ENCODE data around the gene TPPP3. TPM values are rescaled to one million over a fixed set of nuclear protein-coding genes. Genes with fewer than 3 reads are reported as not detected.

TPPP3 gene
- total and polyA plus RNA-seq, 2 donors (not counting 1 experiment from before 2014, with no cell fraction given): 0.31 TPM; not detected in 1

DNA sequence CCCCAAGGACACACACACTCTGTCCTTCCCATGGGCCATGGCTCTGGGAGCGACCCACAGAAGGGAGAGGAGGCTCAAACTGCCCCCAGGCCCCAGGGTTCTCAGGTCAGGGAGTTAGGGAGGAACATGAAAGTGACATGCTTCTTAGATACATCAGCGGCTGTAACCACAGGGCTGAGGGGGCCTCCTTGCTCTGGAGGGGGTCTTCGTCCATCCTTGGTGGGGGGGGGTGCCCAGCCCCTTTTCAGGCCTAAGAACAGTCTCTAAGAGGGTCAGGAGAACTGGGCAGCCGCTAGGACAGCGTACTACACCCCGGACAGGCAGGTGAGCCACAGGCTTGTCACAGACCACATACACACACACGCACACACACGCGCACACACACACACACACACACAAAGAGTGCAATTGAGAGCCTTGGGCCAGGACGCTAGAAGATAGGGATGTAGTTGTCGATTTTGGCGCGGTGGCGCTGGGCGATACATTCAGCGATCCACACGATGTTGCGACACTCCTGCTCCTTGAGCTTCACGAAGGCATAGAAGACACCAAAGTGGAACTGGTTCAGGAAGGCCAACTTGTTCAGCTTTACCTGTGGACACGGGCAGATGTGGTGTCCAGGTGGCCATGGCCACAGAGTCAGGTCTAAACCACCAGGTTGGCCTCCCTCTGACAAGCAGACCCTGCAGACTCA, 44.9 kb upstream of the TPPP3 start:
- H3K27ac ChIP-seq (ENCODE audit: low read length in 2 of 2): no peak overlapping the region
- CTCF ChIA-PET: interaction anchor here (1.0 to 1.3 kb wide), 2 partner anchors 10 to 27 kb away, joined by 4 read pairs; no protein-coding TSS in a partner anchor
- no peaks in the 10 kb centered on the region for H3K79me2 ChIP-seq (ENCODE audit: control insufficient read depth, insufficient read depth, low read length)
- H3K36me3 ChIP-seq (replicated peaks in 1 of 2; ENCODE audit: control extremely low read depth in 1 of 2, control insufficient read depth in 1 of 2, extremely low read depth in 1 of 2, insufficient read depth in 2 of 2, low read length in 1 of 2): peaks cover 0 to 53% of the 10 kb centered on the region in 2 experiments
- H2AFZ ChIP-seq (ENCODE audit: insufficient read depth, low read depth, low read length, poor library complexity, severe bottlenecking): no peak overlapping the region
- TF ChIP-seq, protein P1, sequence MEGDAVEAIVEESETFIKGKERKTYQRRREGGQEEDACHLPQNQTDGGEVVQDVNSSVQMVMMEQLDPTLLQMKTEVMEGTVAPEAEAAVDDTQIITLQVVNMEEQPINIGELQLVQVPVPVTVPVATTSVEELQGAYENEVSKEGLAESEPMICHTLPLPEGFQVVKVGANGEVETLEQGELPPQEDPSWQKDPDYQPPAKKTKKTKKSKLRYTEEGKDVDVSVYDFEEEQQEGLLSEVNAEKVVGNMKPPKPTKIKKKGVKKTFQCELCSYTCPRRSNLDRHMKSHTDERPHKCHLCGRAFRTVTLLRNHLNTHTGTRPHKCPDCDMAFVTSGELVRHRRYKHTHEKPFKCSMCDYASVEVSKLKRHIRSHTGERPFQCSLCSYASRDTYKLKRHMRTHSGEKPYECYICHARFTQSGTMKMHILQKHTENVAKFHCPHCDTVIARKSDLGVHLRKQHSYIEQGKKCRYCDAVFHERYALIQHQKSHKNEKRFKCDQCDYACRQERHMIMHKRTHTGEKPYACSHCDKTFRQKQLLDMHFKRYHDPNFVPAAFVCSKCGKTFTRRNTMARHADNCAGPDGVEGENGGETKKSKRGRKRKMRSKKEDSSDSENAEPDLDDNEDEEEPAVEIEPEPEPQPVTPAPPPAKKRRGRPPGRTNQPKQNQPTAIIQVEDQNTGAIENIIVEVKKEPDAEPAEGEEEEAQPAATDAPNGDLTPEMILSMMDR (IDR thresholded peaks at IDR 0.05): no peak
- no peak for TF ChIP-seq EZH2 (IDR thresholded peaks at IDR 0.05; ENCODE audit: borderline replicate concordance, insufficient read depth, low read depth, low read length, poor library complexity, severe bottlenecking)
- ATAC-seq (ENCODE audit: low read depth) (no peak), DNase-seq (no peak)
- no peaks in the 10 kb centered on the region for H3K27me3 Mint-ChIP-seq
- H3K4me3 ChIP-seq (ENCODE audit: control extremely low read depth in 1 of 5, extremely low read depth in 1 of 5, insufficient read depth in 1 of 5, low read depth in 2 of 5, low read length in 4 of 5): no peak overlapping the region
- H3K27ac Mint-ChIP-seq: no peak overlapping the region
- no peaks in the 10 kb centered on the region for H3K27me3 ChIP-seq (replicated peaks in 1 of 4; ENCODE audit: control extremely low read depth in 1 of 4, control insufficient read depth in 3 of 4, insufficient read depth in 4 of 4, low read length in 3 of 4)
- no peaks in the 10 kb centered on the region for H3K9me3 Mint-ChIP-seq (ENCODE audit: insufficient read depth)
- no peak overlapping the region for H3K4me2 ChIP-seq (replicated peaks; ENCODE audit: low read depth, low read length, poor library complexity, severe bottlenecking)
- H3K4me1 Mint-ChIP-seq: peaks cover 20% of the 10 kb centered on the region
- H3K4me1 ChIP-seq (ENCODE audit: control insufficient read depth in 2 of 2, insufficient read depth in 2 of 2, low read length in 2 of 2): peaks cover 7 to 14% of the 10 kb centered on the region in 2 donors
- no peaks in the 10 kb centered on the region for H3K9me3 ChIP-seq (ENCODE audit: control extremely low read depth in 1 of 3, control insufficient read depth in 2 of 3, insufficient read depth in 1 of 3, low read length in 2 of 3)
- no peak overlapping the region for H3K9ac ChIP-seq (ENCODE audit: low read length)
- intact Hi-C loops (cut with micrococcal nuclease): no loop called here
- H4K20me1 ChIP-seq (ENCODE audit: control insufficient read depth, insufficient read depth, low read length, poor library complexity, severe bottlenecking): peaks cover 19% of the 10 kb centered on the region
- H3K4me3 Mint-ChIP-seq: no peak overlapping the region
- POLR2A ChIA-PET: no interaction called here
- 93% methylated on average over 12 of the region's 20 CpGs for WGBS (ENCODE audit: insufficient coverage)

DNA sequence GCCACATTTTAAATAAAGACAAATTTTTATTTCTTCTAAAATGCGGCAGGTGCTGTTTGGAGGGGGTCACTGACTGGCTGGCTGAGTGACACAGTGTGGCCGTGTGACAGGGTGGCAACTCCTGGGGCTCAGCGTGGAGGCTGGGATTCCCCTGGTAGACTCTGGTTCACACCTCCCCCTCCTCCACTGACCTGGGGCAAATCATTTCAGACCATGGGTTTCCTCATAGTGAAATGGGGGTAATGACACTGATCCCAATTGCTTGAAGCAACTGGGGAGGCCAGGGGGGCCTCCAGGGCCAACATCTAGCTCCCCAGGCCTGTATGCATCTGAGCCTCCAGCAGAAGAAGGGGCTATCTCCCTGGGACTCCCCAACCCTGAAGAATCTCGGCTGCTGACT, 44.2 kb upstream of the TPPP3 start:
- H3K79me2 ChIP-seq (ENCODE audit: control insufficient read depth, insufficient read depth, low read length): no peaks in the 10 kb centered on the region
- peaks cover 12% of the 10 kb centered on the region for H4K20me1 ChIP-seq (ENCODE audit: control insufficient read depth, insufficient read depth, low read length, poor library complexity, severe bottlenecking)
- Mint-ChIP-seq H3K27ac (no peak overlapping the region), H3K4me1 (peaks cover 25% of the 10 kb centered on the region), H3K27me3 (peaks cover 1% of the 10 kb centered on the region), H3K4me3 (no peak overlapping the region), H3K9me3 (ENCODE audit: insufficient read depth) (no peaks in the 10 kb centered on the region)
- ChIA-PET CTCF (interaction anchor here (1.3 kb wide), 1 partner anchor 28 kb away, joined by 4 read pairs; no protein-coding TSS in a partner anchor), POLR2A (no interaction called here)
- no peak overlapping the region for H2AFZ ChIP-seq (ENCODE audit: insufficient read depth, low read depth, low read length, poor library complexity, severe bottlenecking)
- peaks cover 7 to 18% of the 10 kb centered on the region in 2 donors for H3K4me1 ChIP-seq (ENCODE audit: control insufficient read depth in 2 of 2, insufficient read depth in 2 of 2, low read length in 2 of 2)
- no peak overlapping the region for H3K4me3 ChIP-seq (ENCODE audit: control extremely low read depth in 1 of 5, extremely low read depth in 1 of 5, insufficient read depth in 1 of 5, low read depth in 2 of 5, low read length in 4 of 5)
- no peaks in the 10 kb centered on the region for H3K9me3 ChIP-seq (ENCODE audit: control extremely low read depth in 1 of 3, control insufficient read depth in 2 of 3, insufficient read depth in 1 of 3, low read length in 2 of 3)
- no peak overlapping the region for H3K9ac ChIP-seq (ENCODE audit: low read length)
- ATAC-seq (ENCODE audit: low read depth) (no peak), DNase-seq (no peak)
- H3K36me3 ChIP-seq (replicated peaks in 1 of 2; ENCODE audit: control extremely low read depth in 1 of 2, control insufficient read depth in 1 of 2, extremely low read depth in 1 of 2, insufficient read depth in 2 of 2, low read length in 1 of 2): peaks cover 0 to 45% of the 10 kb centered on the region in 2 experiments
- no peak for TF ChIP-seq EZH2 (IDR thresholded peaks at IDR 0.05; ENCODE audit: borderline replicate concordance, insufficient read depth, low read depth, low read length, poor library complexity, severe bottlenecking)
- TF ChIP-seq, protein P1 (IDR thresholded peaks at IDR 0.05): no peak
- no peak overlapping the region for H3K4me2 ChIP-seq (replicated peaks; ENCODE audit: low read depth, low read length, poor library complexity, severe bottlenecking)
- no peak overlapping the region for H3K27ac ChIP-seq (ENCODE audit: low read length in 2 of 2)
- 83% methylated on average over 1 of the region's 4 CpGs for WGBS (ENCODE audit: insufficient coverage)
- H3K27me3 ChIP-seq (replicated peaks in 1 of 4; ENCODE audit: control extremely low read depth in 1 of 4, control insufficient read depth in 3 of 4, insufficient read depth in 4 of 4, low read length in 3 of 4): no peaks in the 10 kb centered on the region
- intact Hi-C loops (cut with micrococcal nuclease): no loop called here

Measured in B cell (primary cell).